ENCODE results near the gene BHLHE23.

GRCh38 chr20:63041776-63042175, 35.0 kb upstream of the BHLHE23 start:
- no peak for TF ChIP-seq CTCF (conservative IDR thresholded peaks at IDR 0.05; ENCODE audit: low read length)
- TF ChIP-seq EZH2phosphoT487 (IDR thresholded peaks at IDR 0.05; ENCODE audit: borderline replicate concordance, low read depth, low read length) = no peak

Measured in OCI-LY7 (cell line).